Activated T-cell treated with anti-CD3 and anti-CD28 coated beads, Interleukin-2, amount 50 U/mL, for 1 hour (primary cell): Measurements from ENCODE around the gene CPNE4.
"Not testable (repeated sequence)": the region's sequence is repeated elsewhere in the genome, so short reads cannot be mapped to it uniquely, and the experiment has no call there.

ENCODE experiments used
- DNase-seq: peaks from one replicate; pipeline ENCODE4 v3.0.0-alpha.2; 2020

CPNE4 gene

DNA sequence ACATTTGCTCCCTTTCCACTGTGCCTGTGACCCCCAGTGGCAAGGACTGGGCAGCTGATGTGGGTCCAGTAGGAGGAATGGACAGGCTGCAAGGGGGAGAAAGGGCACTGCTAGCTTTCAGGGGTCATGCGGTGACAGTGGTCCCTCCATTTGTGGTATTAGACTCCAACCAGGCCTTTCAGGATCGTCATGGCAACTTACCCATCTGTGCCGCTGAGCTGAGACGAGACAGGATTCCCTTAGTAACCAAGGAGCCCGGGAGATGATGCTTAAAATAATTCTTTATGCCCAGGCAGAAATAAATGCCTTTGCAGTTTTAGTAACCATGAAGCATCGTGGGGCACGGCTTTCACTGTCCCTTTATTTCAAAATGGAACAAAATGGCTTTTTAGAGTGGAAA, 516.1 kb downstream of the CPNE4 start:
- no peak for DNase-seq

DNA sequence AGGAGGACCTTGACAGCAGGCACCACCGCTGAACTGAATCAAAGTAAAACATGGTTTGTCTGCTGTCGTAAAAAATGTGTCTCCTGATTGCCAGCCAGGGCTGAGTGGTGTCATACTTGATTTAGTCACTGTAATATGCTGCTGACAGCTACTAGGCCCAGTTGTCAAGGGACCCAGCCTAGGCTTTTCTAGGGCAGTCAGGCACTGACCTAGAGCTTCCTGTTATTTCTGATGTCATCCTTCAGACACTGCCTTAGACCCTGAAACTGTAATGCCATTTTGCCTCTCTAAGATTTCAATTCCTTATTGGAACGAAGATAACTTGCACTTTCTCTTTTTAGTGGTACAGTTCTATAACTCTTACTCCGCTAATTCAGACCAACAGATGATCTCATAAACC, 529.4 kb downstream of the CPNE4 start:
- no peak for DNase-seq

DNA sequence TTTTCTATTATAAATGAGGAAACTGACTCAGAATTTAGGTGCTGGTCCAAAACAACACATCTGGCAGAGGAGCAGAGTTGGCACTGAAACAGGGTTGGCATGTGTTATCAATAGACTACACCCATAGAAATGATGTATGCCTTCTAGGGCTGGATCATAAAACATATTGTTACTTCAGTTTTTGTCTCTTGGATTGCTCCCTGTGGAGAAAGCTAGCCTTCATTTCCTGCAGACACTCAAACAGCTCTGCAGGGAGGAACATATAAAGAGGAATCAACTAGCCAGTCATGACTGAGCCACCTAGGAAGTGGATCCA, 531.5 kb downstream of the CPNE4 start:
- no peak for DNase-seq

DNA sequence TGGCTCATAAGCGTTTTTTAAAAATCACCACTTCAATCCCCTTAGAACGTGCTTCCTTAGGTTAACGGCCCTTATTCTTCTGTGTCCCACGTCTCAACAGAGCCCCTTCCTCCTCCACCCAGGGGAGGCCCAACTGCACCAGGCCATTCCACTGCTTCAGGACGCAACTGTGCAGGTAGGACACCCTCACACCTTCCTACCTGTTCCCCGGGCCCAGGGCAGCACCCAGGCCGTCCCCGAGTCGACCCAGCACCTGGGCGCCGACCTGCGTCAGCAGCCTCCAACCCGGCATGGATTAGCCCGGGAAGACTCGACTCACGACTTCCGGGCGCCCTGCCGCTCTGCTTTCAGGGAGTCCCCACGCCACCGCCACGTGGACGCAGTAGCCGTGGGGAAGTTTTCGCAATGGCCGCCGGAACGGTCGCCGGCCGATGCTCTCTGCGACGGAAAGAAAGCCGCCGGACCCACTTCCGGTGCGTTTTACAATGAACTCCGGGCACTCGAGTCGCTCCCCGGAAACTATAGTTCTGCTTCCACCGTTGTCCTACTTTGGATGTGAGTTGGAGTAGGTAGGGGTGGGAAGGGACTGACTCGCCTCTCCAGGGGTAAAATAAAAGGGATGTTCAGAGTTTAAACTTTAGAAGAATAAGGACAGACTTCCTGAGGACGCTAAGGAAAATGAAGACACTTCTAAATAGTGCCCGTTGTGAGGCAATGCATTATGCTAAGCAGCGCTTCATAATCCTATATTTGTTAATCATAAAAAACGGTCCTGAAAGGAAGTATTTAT, 532.1 kb downstream of the CPNE4 start, which contains the start of gene MRPL3:
Gene MRPL3 (minus strand): TSS at position 442 of the 790 bp plus-strand sequence. CDS start 150 bp downstream, at position 292.
- peak; percentile 83 for DNase-seq

DNA sequence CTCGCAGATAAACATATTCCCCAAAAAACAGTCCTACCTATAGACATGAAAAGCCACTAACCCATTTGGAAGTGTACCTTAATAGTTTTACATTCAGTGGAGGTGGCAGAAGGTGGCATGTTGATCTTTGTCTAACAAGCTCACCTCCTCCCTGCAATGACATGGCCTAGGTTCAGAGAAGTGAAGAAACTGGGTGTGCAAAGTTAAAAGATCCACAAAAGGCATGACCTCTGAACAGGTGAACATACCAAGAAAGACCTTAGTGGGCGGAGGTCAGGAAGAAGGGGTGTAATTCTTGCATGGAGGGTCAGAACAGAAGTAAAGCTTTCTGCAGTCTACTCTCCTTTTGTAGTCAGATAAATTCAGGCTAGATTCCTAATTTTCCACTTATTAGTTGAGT, 532.9 kb downstream of the CPNE4 start:
- no peak for DNase-seq

DNA sequence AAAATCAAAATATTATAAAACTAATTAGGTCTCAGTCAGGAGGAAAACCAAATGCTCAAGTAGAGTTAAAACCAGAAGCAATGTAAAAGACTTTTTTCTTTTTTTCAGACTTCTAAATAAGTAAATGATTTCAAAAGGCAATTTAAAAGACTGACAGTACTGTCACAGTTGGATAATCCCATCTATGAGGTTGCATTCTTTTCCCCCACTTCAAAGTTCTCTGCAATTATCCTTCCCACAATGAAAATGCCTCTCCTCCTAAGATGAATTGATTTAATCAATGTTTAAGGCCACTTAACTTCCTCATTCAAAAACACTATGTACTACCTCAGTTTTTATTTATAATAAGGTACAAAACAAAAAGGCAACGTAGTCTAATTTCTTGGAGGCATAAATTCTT, 540.1 kb downstream of the CPNE4 start:
- DNase-seq, result no peak

DNA sequence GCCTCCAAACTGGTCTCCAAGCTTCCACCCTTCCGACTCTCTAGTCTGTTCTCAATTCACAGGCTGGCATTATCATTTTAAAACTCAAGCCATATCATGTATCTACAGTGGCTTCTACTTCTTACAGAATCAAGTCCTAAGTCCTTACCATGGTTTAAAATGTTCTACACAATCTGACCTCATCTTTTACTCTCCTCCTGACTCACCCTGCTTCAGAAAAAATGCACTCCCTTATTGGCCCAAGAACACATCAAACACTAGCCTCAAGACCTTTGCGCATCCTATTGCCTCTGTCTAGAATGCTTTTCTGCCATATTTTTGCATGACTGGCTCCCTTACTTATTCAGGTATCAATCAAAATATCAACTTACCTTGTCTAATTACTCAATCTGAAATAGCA, 543.0 kb downstream of the CPNE4 start:
- DNase-seq, result no peak

DNA sequence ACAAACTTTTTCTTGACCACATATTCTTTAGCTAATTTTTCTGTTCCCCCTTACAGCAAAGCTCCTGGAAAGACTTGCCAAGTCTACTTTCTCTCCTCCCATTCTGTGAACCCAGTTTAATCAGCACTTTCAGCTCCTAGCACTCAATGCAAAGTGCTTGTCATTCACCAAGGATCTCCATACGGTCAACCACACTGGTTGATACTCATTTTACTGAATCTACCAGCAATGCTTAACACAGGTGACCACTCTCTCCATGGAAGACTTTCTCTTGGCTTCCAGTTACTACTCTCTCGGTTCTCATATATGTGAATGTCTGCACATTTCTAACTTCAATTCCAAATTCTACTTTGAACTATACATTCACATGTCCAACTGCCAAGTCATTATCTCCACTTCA, 543.7 kb downstream of the CPNE4 start:
- DNase-seq, result no peak

DNA sequence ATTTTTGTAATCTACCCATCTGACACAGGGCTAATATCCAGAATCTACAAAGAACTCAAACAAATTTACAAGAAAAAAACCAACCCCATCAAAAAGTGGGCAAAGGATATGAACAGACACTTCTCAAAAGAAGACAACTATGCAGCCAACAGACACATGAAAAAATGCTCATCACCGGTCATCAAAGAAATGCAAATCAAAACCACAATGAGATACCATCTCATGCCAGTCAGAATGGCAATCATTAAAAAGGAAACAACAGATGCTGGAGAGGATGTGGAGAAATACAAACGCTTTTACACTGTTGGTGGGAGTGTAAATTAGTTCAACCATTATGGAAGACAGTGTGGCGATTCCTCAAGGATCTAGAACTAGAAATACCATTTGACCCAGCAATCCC, 548.3 kb downstream of the CPNE4 start:
- not testable (repeated sequence) for DNase-seq

DNA sequence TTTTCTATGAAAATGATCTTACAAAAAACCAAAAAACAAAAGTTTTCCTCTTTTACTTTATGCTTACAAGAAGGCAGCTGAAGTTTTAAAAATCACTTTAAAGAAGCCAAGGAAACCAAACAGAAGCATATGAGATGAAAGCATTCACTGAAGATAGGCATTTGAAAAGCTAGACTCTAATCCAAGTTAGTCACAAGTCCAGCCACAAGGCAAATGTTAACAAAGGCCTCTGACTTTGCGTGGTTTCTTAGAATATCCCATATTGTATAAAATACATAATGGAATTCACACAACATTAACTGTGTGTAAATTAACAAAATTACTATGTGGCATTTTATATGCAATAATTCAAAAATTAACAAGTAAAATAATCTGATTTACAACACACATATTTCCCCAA, 549.7 kb downstream of the CPNE4 start:
- DNase-seq, result no peak

DNA sequence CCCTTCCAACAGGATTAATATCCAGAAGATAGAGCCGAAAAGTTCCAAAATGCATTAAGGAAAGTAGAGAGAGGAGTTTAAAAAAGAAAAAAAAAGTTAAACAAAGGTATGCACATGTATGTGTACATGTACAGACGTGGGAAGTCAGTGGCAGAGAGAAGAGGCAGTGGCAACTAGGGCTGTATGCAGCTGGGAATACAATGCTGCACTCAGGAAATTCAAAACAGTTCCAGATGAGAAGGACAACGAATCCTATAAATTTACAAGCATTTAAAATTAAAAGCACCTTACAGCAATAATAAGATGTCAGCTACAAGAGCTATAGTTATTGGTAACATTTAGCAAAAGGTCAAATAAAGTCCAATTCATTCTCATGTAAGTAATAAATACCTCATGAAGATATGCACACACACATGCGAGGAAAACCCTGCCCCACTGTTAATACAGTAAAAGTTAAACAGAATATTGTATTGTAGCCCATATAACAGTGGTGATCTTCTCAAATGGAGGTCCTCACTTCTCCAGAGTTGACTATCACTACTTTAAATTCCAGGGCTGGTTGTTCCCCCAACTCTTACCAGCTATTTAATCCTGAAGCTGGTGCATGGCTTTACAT, 550.2 kb downstream of the CPNE4 start:
- no peak for DNase-seq
